Measurements from ENCODE around the gene FAXDC2. TPM values are rescaled to one million over a fixed set of nuclear protein-coding genes. Genes with fewer than 3 reads are reported as not detected.

Gene FAXDC2
- total and polyA plus RNA-seq, 9 of the 15 experiments (the other 6 are each of a cell fraction or from before 2014, with no cell fraction given) = 2.4 to 30.0 (median 9.9) TPM

GRCh38 chr5:154844809-154845208, 5.6 kb downstream of the FAXDC2 start (continued):
- TF ChIP-seq NEUROD1 (IDR thresholded peaks at IDR 0.05; ENCODE audit: borderline replicate concordance, low read depth, low read length, partially characterized antibody) = no peak
- no peak for TF ChIP-seq ZNF592 (IDR thresholded peaks at IDR 0.05)
- TF ChIP-seq MCM3 (IDR thresholded peaks at IDR 0.05) = no peak
- no peak for TF ChIP-seq NR3C1 (CRISPR knock-in tag; IDR thresholded peaks at IDR 0.05)
- peak; percentile 31 for TF ChIP-seq RBBP5 (IDR thresholded peaks at IDR 0.05; ENCODE audit: borderline replicate concordance, insufficient read depth, low read length, poor library complexity, severe bottlenecking)
- no peak for TF ChIP-seq RBM15 (IDR thresholded peaks at IDR 0.05; ENCODE audit: insufficient read depth, low read length)

All from K562 (cell line).